HCT116 (cell line): ENCODE data around the gene IGF2. TPM values are rescaled to one million over a fixed set of nuclear protein-coding genes. Genes with fewer than 3 reads are reported as not detected.

ENCODE experiments used
- ATAC-seq: fragments of 200-7000 bp; cut with Tn5 transposase; 2 replicates; pipeline ENCODE4 v1.9.1; 2020; ENCODE audit warnings: mild to moderate bottlenecking, moderate library complexity
- BruUV-seq: library from RNA; stranded (reverse); fragments of 400-500 nt; replicated peaks from 2 replicates; lab custom pipeline; 2021; lab: Mats Ljungman, UMichigan
- CTCF ChIA-PET: fragments of 300-600 bp; sonication (Branson Sonifier 250); formaldehyde crosslinking; loops from one replicate; lab custom pipeline; 2021; ENCODE audit warnings: antibody characterized with exemption; lab: Charles Lee
- POLR2A ChIA-PET: fragments of 300-600, 350-600 bp; sonication (Branson Sonifier 250); formaldehyde crosslinking; loops from one replicate; lab custom pipeline; 2021; ENCODE audit warnings: antibody characterized with exemption; lab: Charles Lee
- RAD21 ChIA-PET, 2 experiments: fragments of 300-600 bp; sonication (Branson Sonifier 250); formaldehyde crosslinking; loops; one replicate each; lab custom pipeline; 2023; ENCODE audit warnings: low total read pairs in 2 of 2; ENCODE audit not compliant: uncharacterized antibody in 2 of 2, unreplicated experiment in 2 of 2, low non-redundant PET in 1 of 2; lab: Charles Lee
- DNase-seq: peaks from one replicate; pipeline ENCODE4 v3.0.0-alpha.2; 2010; ENCODE audit warnings: low read depth, low spot score
- H2AFZ ChIP-seq: fragments of 200-600 bp; shearing (Covaris generic), sonication (generic); 2 replicates; pipeline ENCODE4 v1.6.1; 2017; ENCODE audit warnings: low read depth, mixed run types, mixed read lengths, antibody characterized with exemption, low read length; ENCODE audit not compliant: poor library complexity, severe bottlenecking
- H3K27ac ChIP-seq: 2 replicates; pipeline ENCODE4 v1.5.1; 2012; ENCODE audit warnings: low read depth, low read length
- H3K27me3 ChIP-seq: fragments of 200-600 bp; sonication (generic); 2 replicates; pipeline ENCODE4 v1.6.1; 2016; ENCODE audit warnings: mixed run types, low read length, mixed read lengths; ENCODE audit not compliant: insufficient read depth
- H3K36me3 ChIP-seq, 2 experiments: fragments of 200-500 bp in 1 of 2; fragments of 200-600 bp in 1 of 2; sonication (Bioruptor generic) in 1 of 2; sonication (generic) in 1 of 2; 2 replicates each; pipeline versions ENCODE4 v1.5.1 to v1.6.1; 2014 to 2016; ENCODE audit warnings: low read length in 2 of 2, inconsistent platforms in 1 of 2, mixed read lengths in 1 of 2, mixed run types in 1 of 2; ENCODE audit not compliant: insufficient read depth in 2 of 2, control insufficient read depth in 1 of 2
- H3K4me1 ChIP-seq, 2 experiments: fragments of 200-600 bp in 1 of 2; sonication (generic) in 1 of 2; 2 replicates each; pipeline versions ENCODE4 v1.5.1 to v1.6.1; 2012 to 2017; ENCODE audit warnings: low read length in 2 of 2, inconsistent platforms in 1 of 2, mild to moderate bottlenecking in 1 of 2, mixed read lengths in 1 of 2, mixed run types in 1 of 2, moderate library complexity in 1 of 2; ENCODE audit not compliant: insufficient read depth in 2 of 2, control insufficient read depth in 1 of 2
- H3K4me2 ChIP-seq: fragments of 200-600 bp; sonication (generic); 2 replicates; pipeline ENCODE4 v1.6.1; 2017; ENCODE audit warnings: mixed run types, low read length, mixed read lengths
- H3K4me3 ChIP-seq, 2 experiments: fragments of 200-600 bp in 1 of 2; sonication (generic) in 1 of 2; replicated peaks in 1 of 2; 2 replicates each; pipeline ENCODE4 v1.5.1; 2011 to 2016; ENCODE audit warnings: low read length in 2 of 2, control low read depth in 1 of 2, low read depth in 1 of 2, mild to moderate bottlenecking in 1 of 2, mixed read lengths in 1 of 2, mixed run types in 1 of 2
- H3K79me2 ChIP-seq: fragments of 200-600 bp; sonication (generic); 2 replicates; pipeline ENCODE4 v1.6.1; 2017; ENCODE audit warnings: mild to moderate bottlenecking, mixed run types, low read length, moderate library complexity, mixed read lengths; ENCODE audit not compliant: insufficient read depth
- H3K9ac ChIP-seq: fragments of 200-600 bp; sonication (generic); 2 replicates; pipeline ENCODE4 v1.6.1; 2016; ENCODE audit warnings: low read length, mixed read lengths
- H3K9me2 ChIP-seq: fragments of 200-600 bp; sonication (generic), shearing (Covaris generic); 2 replicates; pipeline ENCODE4 v1.6.1; 2017; ENCODE audit warnings: mixed run types, mild to moderate bottlenecking, moderate library complexity; ENCODE audit not compliant: insufficient read depth
- H3K9me3 ChIP-seq, 2 experiments: fragments of 200-500 bp in 1 of 2; fragments of 200-600 bp in 1 of 2; sonication (Bioruptor generic) in 1 of 2; sonication (generic) in 1 of 2; 2 replicates each; pipeline ENCODE4 v1.6.1; 2014 to 2017; ENCODE audit warnings: low read length in 2 of 2, mixed read lengths in 2 of 2, inconsistent platforms in 1 of 2, low read depth in 1 of 2, mild to moderate bottlenecking in 1 of 2, mixed run types in 1 of 2, moderate library complexity in 1 of 2; ENCODE audit not compliant: control insufficient read depth in 1 of 2, insufficient read depth in 1 of 2
- H4K20me1 ChIP-seq: fragments of 200-600 bp; sonication (generic), shearing (Covaris generic); 2 replicates; pipeline ENCODE4 v1.6.1; 2017; ENCODE audit warnings: mixed run types, mild to moderate bottlenecking, moderate library complexity; ENCODE audit not compliant: insufficient read depth
- CEBPB ChIP-seq: IDR thresholded peaks from 2 replicates; pipeline ENCODE4 v1.6.1; 2012; ENCODE audit warnings: low read depth
- EGR1 ChIP-seq: IDR thresholded peaks from 2 replicates; pipeline ENCODE4 v1.6.1; 2012; ENCODE audit warnings: low read depth
- ELF1 ChIP-seq: IDR thresholded peaks from 2 replicates; pipeline ENCODE4 v1.6.1; 2012; ENCODE audit warnings: low read depth, borderline replicate concordance
- EZH2 ChIP-seq: fragments of 200-600 bp; sonication (generic); IDR thresholded peaks from 2 replicates; pipeline ENCODE4 v1.6.1; 2017; ENCODE audit warnings: antibody characterized with exemption, mixed run types
- FOSL1 ChIP-seq: IDR thresholded peaks from 2 replicates; pipeline ENCODE4 v1.6.1; 2012; ENCODE audit warnings: low read depth
- JUND ChIP-seq: IDR thresholded peaks from 2 replicates; pipeline ENCODE4 v1.6.1; 2012
- POLR2AphosphoS5 ChIP-seq: IDR thresholded peaks from 2 replicates; pipeline ENCODE4 v1.6.1; 2011; ENCODE audit warnings: mild to moderate bottlenecking, low read depth, low read length, moderate library complexity
- RAD21 ChIP-seq: IDR thresholded peaks from 2 replicates; pipeline ENCODE4 v1.6.1; 2012; ENCODE audit warnings: low read depth, mild to moderate bottlenecking
- REST ChIP-seq: IDR thresholded peaks from 2 replicates; pipeline ENCODE4 v1.6.1; 2012; ENCODE audit warnings: low read depth
- SIN3A ChIP-seq: IDR thresholded peaks from 2 replicates; pipeline ENCODE4 v1.6.1; 2012; ENCODE audit warnings: low read depth
- SP1 ChIP-seq: IDR thresholded peaks from 2 replicates; pipeline ENCODE4 v1.6.1; 2012; ENCODE audit warnings: low read depth
- SRF ChIP-seq: IDR thresholded peaks from 2 replicates; pipeline ENCODE4 v1.6.1; 2012; ENCODE audit warnings: low read depth
- TCF7L2 ChIP-seq: IDR thresholded peaks from 2 replicates; pipeline ENCODE4 v1.7.0; 2011; ENCODE audit warnings: borderline replicate concordance, inconsistent platforms; ENCODE audit not compliant: insufficient read depth, insufficient read length; ENCODE audit errors: extremely low read depth
- YY1 ChIP-seq: IDR thresholded peaks from 2 replicates; pipeline ENCODE4 v1.6.1; 2011; ENCODE audit warnings: low read length, low read depth, moderate library complexity, mild to moderate bottlenecking; ENCODE audit not compliant: insufficient replicate concordance; ENCODE audit errors: extremely low read depth
- ZFX ChIP-seq: fragments of 450-650 bp; IDR thresholded peaks from 2 replicates; pipeline ENCODE4 v1.6.1; 2017
- ZNF274 ChIP-seq: fragments of 200-500 bp; sonication (Bioruptor generic); IDR thresholded peaks from 2 replicates; pipeline ENCODE4 v1.6.1; 2014; ENCODE audit warnings: mild to moderate bottlenecking, low read depth, low read length, inconsistent platforms
- intact Hi-C: fragments of 100-400 bp; cut with micrococcal nuclease; formaldehyde crosslinking; loops from 2 replicates; pipeline ENCODE4 v1.10.0; 2022
- total RNA-seq: library from RNA; stranded (reverse); gene quantifications from one replicate; pipeline ENCODE4 v1.2.1, GENCODE V29; 2021; ENCODE audit not compliant: unreplicated experiment
- TF ChIP-seq, protein P1 (sequence below): IDR thresholded peaks from 2 replicates; pipeline ENCODE4 v1.6.1; 2012
- TF ChIP-seq, protein P2 (sequence below): IDR thresholded peaks from 2 replicates; pipeline ENCODE4 v1.6.1; 2012
- TF ChIP-seq, protein P3 (sequence below): IDR thresholded peaks from 2 replicates; pipeline ENCODE4 v1.6.1; 2011; ENCODE audit warnings: mild to moderate bottlenecking, low read length, moderate library complexity; ENCODE audit not compliant: insufficient replicate concordance; ENCODE audit errors: extremely low read depth

IGF2 gene
- total RNA-seq, 1 experiment from 2014 or later = 17.9 TPM

GRCh38 chr11:2163428-2163978 is 24.3 kb upstream of the IGF2 start (continued):
- no peak for TF ChIP-seq RAD21
- no peak for TF ChIP-seq JUND
- TF ChIP-seq POLR2AphosphoS5 = no peak
- TF ChIP-seq YY1 = no peak
- no peak for TF ChIP-seq ZFX
- TF ChIP-seq ZNF274 = no peak
- TF ChIP-seq EZH2 = no peak
- TF ChIP-seq SRF = no peak

- Histone ChIP-seq H3K4me2 (no peak within 1 kb of the TSS), H3K9me3 (no peaks in the 10 kb centered on the region), H3K27me3 (no peaks in the 10 kb centered on the region), H3K27ac (no peak within 1 kb of the TSS), H3K9ac (no peak within 1 kb of the TSS), H4K20me1 (no peaks in the 10 kb centered on the region), H3K36me3 (no peaks in the 10 kb centered on the region), H3K79me2 (no peaks in the 10 kb centered on the region), H3K4me1 (no peaks in the 10 kb centered on the region), H3K4me3 (no peak within 1 kb of the TSS), H3K9me2 (no peaks in the 10 kb centered on the region), H2AFZ (no peak within 1 kb of the TSS)
- TF ChIP-seq, protein P1, sequence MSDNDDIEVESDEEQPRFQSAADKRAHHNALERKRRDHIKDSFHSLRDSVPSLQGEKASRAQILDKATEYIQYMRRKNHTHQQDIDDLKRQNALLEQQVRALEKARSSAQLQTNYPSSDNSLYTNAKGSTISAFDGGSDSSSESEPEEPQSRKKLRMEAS = no peak
- TF ChIP-seq ELF1 (no peak), RAD21 (no peak), EZH2 (no peak), SIN3A (no peak), EGR1 (no peak), FOSL1 (no peak), SP1 (no peak), CEBPB (no peak), SRF (no peak), YY1 (no peak), REST (no peak), ZFX (no peak), TCF7L2 (no peak)
- TF ChIP-seq, protein P2, sequence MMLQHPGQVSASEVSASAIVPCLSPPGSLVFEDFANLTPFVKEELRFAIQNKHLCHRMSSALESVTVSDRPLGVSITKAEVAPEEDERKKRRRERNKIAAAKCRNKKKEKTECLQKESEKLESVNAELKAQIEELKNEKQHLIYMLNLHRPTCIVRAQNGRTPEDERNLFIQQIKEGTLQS = no peak
- TF ChIP-seq, protein P3, sequence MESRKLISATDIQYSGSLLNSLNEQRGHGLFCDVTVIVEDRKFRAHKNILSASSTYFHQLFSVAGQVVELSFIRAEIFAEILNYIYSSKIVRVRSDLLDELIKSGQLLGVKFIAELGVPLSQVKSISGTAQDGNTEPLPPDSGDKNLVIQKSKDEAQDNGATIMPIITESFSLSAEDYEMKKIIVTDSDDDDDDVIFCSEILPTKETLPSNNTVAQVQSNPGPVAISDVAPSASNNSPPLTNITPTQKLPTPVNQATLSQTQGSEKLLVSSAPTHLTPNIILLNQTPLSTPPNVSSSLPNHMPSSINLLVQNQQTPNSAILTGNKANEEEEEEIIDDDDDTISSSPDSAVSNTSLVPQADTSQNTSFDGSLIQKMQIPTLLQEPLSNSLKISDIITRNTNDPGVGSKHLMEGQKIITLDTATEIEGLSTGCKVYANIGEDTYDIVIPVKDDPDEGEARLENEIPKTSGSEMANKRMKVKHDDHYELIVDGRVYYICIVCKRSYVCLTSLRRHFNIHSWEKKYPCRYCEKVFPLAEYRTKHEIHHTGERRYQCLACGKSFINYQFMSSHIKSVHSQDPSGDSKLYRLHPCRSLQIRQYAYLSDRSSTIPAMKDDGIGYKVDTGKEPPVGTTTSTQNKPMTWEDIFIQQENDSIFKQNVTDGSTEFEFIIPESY = no peak
- intact Hi-C loops = no loop called here
- CTCF ChIA-PET = interaction anchor here (0.7 kb wide), 1 partner anchor 153 kb away, joined by 3 read pairs; no protein-coding TSS in a partner anchor
- POLR2A ChIA-PET = no interaction called here
- no TSS peak for BruUV-seq
- no peak for DNase-seq
- RAD21 ChIA-PET = no interaction called here
- no peak for ATAC-seq
These were observed 21.6 kb upstream of the IGF2 start, which contains the start of gene INS for GRCh38 chr11:2160736-2161259. Gene INS, minus strand, starts transcription at chr11:2161209. Its CDS starts 238 bp downstream, at chr11:2160971.
